NCI-H748 treated with DMSO at 0.1 percent for 48 hours (cell line): Measurements from ENCODE around the gene DHX57.

Experiments used
- DNase-seq: peaks from one replicate; lab custom pipeline; 2025; lab: John Stamatoyannopoulos, UW

The DHX57 gene

GRCh38 chr2:38875576-38876367 lies at the start of gene DHX57, which contains the start of gene MORN2:
Gene DHX57, minus strand, starts transcription at chr2:38875934. Its CDS starts 7,529 bp downstream, at chr2:38868405.
Gene MORN2, plus strand, starts transcription at chr2:38875976.
- peak; percentile 56 for DNase-seq

- no peak for DNase-seq
Measured at GRCh38 chr2:38922902-38923301, 47.2 kb upstream of the DHX57 start.

DNA sequence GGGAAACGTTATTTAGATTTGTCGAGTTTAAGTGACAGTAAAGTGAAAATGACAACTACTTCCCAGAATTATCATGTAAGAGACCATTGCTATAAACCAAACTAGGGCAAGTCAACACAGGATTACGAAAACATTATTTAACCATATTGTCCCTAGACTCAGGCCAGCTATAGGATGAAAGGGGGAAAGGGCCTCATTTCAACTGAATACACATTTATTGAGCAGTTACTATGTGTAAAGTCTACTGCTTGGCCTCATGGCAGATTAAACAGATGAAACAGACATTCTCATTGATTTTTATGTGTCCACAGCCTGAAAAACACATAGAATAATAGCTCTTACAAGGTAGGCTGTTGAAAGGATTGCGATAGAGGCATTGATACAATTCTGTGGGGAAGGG lies 46.7 kb upstream of the DHX57 start:
- no peak for DNase-seq

DNA sequence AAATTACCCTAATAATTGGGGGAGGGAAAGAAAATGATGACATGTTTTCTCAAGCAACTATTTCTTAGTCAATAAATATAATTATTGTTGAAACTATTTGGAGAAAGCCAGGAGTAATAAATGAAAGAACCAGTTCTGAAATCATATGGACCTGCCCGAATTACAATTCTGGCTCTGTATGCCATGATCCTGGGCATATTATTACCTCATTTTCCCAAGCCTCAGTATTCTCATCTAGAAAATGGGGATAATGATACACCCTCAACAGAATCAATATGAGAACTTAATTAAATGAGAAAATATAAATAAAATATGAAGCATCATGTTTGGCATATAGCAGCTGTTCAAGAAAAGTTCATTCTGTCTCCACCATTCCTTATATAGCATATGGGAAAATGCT lies 36.9 kb upstream of the DHX57 start:
- no peak for DNase-seq

GRCh38 chr2:38911191-38911590 lies 35.5 kb upstream of the DHX57 start:
- no peak for DNase-seq

GRCh38 chr2:38909872-38910271 lies 34.1 kb upstream of the DHX57 start:
- no peak for DNase-seq

- DNase-seq: no peak
Measured at GRCh38 chr2:38907743-38908562, 32.2 kb upstream of the DHX57 start.

DNA sequence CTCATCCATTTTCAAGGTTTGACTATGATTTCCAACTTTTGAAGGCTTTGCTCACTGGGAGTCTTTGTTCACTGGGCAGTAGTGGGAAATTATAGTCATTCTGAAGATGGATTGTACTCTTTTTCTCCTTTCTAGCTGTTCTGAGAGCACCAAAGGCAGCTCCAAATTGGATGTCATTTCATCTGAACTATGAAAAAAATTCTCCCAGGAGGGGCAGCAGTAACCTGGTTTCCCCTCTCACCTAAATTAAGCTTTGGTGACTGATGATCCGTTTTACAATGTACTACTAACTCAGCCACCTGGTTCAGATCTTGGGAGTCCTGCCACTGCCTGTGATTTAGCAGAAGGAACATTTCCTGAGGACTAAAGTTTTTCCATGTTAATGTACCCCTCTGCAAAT lies 31.5 kb upstream of the DHX57 start:
- no peak for DNase-seq

- DNase-seq: no peak
Measured at GRCh38 chr2:38905251-38905650, 29.5 kb upstream of the DHX57 start.

GRCh38 chr2:38900726-38901125 lies 25.0 kb upstream of the DHX57 start:
- DNase-seq: no peak

GRCh38 chr2:38898256-38898655 lies 22.5 kb upstream of the DHX57 start:
- DNase-seq: no peak

DNA sequence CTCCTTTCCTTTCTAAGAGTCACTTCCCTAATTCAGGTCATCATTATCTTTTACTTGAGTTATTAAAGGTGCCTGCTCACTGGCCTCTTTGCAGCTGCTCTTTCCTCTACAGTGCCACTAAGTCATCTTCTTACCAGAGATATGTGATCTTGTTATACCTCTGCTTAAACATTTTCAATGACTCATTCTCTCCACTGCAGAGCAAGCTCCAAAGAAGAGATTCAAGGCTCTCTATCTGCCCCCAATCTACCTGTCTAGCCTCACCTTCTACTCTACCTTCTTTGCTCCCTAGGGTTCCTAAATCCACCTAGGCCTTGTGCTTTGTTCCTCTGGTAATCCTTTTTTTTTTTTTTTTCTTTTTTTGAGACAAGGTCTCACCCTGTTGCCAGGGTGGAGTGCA lies 17.1 kb upstream of the DHX57 start:
- no peak for DNase-seq

DNA sequence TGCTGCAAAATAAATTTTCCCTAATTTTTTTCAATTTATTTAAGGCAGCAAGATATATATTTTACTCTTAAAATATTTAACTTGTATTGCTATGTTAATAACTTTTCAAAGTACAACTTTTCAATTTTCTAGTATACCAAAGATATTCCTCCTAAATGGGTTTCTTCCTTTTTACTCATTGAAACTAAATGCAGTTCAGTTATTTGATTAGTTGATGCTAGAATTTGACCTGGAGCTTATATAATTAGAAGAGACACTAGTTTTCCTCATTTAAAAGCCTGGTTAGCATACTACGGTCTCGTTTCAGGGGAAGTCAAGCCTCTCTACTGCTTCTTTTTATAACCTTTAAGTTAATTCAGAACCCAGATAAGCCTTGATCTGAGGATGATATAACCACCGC lies 13.8 kb upstream of the DHX57 start, which contains the start of gene ARHGEF33:
Gene ARHGEF33, plus strand, starts transcription at position 301 of the 400 bp plus-strand sequence. CDS start 29,573 bp downstream, outside the sequence.
- no peak for DNase-seq

- no peak for DNase-seq
Measured at GRCh38 chr2:38889045-38889444, 13.3 kb upstream of the DHX57 start.

DNA sequence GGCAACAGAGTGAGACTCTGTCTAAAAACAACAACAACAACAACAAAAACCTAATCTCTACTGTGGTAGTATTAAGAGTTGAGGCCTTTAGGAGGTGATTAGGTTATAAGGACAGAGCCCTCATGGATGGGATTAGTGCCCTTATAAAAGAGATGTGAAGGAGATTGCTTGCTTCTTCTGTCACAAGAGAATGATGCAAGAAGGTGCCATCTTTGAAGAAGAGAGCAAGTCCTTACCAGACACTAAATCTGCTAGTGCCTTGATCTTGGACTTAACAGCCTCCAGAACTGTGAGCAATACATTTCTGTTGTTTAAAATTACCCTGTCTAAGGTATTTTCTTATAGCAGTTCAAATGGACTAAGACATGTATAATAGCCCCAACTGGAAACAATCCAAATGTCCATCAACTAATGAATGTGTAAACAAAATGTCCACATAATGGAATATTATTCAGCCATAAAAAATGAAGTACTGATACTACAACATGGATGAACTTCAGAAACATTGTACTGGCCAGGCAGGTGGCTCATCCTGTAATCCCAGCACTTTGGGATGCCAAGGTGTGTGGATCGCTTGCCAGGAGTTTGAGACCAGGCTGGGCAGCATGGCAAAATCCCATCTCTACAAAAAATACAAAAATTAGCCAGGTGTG lies 12.3 kb upstream of the DHX57 start:
- no peak for DNase-seq

DNA sequence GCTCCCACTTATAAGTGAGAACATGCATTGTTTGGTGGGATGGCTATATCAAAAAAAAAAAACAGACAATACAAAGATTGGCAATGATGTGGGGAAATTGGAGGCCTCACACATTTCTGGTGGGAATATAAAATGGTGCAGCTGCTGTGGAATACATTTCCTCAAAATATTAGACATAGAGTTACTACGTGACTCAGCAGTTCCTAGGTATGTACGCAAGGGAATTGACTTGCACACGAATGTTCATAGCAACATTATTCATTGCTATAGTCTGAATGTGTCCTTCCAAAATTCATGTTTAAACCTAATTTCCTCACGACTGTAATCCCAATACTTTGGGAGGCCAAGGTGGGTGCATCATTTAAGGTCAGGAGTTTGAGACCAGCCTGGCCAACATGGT lies 11.6 kb upstream of the DHX57 start:
- DNase-seq: no peak

DNA sequence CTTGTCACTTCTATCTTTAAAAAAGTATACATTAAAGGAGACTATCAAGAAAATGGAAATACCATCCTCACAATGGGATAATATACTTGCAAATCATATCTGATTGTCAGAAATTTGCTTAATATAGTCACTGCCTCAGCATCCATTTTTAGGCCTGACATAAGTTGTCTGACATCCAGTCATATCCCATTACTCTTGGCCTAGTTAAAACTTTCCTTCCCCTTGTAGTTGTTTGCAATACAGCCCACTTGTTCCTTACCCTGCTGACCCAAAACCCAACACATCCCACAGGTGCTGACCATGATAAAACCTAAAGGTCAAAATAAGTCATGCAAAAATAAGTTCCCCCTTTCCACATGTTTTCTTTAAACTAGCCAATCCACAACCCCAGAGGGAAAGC lies 10.3 kb upstream of the DHX57 start:
- DNase-seq: no peak

- DNase-seq: no peak
Measured at GRCh38 chr2:38876407-38876806, 673 bp upstream of the DHX57 start.

GRCh38 chr2:38875227-38875575 lies 533 bp downstream of the DHX57 start:
- DNase-seq: no peak

GRCh38 chr2:38873763-38874162 lies 2.0 kb downstream of the DHX57 start:
- DNase-seq: no peak

DNA sequence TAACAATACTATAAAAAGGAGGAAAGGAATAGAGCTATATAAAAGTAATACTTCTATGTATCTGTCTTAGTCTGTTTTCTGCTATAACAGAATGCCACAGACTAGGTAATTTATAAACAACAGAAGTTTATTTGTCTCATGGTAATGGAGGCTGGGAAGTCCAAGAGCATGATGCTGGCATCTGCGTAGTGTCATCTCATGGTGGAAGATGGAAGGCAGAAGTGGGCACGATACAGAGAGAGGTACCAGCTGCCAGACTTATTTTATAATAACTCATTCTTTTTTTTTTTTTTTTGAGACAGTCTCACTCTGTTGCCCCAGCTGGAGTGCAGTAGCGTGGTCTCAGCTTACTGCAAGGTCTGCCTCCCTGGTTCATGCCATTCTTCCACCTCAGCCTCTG lies 4.3 kb downstream of the DHX57 start:
- DNase-seq: no peak

GRCh38 chr2:38866773-38867443 lies 8.8 kb downstream of the DHX57 start:
- no peak for DNase-seq
